HG02884 (cell line): ENCODE results near the gene B4GALT1.

ENCODE experiments used
- ATAC-seq: cut with Tn5 transposase; IDR thresholded peaks from one replicate; pipeline ENCODE4 v1.9.1; 2021; ENCODE audit warnings: mild to moderate bottlenecking, moderate library complexity; ENCODE audit not compliant: unreplicated experiment

Gene B4GALT1

GRCh38 chr9:33125871-33126823 lies 41.0 kb downstream of the B4GALT1 start:
- no peak for ATAC-seq

DNA sequence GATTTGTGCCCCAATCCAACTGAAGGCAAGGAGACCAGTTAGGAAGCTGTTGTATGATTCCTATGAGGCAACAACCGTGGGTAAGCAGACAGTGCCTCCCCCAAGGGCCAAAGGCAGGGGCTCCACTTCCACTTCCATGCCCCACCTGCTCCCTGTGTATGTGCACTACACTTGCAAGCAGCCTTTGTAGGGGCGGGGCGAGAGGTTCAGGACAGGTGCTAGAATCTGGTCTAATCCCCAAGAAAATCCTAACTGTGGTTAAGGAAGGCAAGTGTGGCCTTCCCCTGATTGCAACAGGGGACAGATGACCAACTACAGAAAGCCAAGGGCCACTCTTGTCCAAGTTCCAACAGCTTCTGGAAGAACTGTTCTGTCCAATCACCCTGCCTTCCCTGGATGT lies 41.7 kb downstream of the B4GALT1 start:
- no peak for ATAC-seq

- ATAC-seq, result peak; percentile 57
Observed at GRCh38 chr9:33124751-33125381, 42.3 kb downstream of the B4GALT1 start.

DNA sequence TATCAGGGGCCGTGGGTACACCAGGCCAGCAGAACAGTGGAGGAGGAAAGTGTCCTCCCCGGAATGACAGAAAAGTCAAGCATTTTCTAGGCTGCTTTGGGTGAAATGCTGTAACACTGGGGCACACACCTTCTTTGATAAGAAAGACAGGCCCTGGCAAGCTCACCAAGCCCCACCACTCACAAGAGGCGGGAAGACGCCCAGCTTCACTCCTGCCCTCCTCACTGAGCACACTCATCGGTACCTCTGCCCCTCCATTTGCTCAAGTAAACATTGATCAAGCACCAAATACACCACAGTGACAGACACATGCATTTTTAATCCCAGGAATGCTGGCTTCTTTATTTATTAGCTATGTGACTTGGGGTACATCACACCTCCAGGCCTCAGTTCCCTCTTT lies 43.1 kb downstream of the B4GALT1 start:
- ATAC-seq, result no peak

GRCh38 chr9:33123407-33124031 lies 43.6 kb downstream of the B4GALT1 start:
- ATAC-seq, result no peak

GRCh38 chr9:33120620-33121019 lies 46.5 kb downstream of the B4GALT1 start:
- no peak for ATAC-seq

DNA sequence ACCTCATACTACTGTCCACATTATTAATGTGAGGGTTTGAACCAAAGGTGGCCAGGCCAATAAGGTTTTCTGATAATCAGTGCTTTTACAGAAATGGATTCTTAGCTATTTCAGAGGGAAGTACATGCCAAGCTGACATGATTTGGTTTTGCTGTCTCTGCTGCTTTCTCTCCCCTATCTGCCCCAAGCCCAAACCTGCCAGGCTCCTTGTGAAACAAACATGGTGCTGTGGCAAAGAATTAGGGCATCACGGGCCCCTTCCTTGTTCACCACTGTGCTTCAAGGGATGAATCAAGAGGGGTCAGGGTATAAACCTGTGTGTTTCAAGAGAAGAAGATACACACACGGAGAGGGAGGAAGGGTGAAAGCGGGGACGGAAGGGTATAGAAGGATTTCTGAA lies 49.3 kb downstream of the B4GALT1 start:
- no peak for ATAC-seq

DNA sequence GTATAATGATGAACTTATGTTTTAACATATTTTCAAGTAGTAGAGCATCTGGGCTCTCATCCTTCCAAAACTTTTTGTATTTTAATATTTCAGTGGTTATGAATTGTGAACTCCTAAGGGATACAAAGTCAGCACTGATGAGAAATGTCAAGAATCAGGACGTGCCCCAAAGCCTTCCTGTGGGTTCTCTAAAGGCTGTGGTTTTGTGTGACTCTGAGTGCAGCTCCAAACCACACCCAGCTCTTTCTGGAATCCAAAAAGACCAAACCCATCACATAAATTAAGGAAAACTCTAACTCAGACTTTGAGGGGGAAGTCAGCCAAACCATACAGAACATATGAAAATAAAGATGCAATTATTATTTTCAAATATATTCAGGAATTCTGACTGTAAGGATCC lies 49.8 kb downstream of the B4GALT1 start:
- no peak for ATAC-seq

DNA sequence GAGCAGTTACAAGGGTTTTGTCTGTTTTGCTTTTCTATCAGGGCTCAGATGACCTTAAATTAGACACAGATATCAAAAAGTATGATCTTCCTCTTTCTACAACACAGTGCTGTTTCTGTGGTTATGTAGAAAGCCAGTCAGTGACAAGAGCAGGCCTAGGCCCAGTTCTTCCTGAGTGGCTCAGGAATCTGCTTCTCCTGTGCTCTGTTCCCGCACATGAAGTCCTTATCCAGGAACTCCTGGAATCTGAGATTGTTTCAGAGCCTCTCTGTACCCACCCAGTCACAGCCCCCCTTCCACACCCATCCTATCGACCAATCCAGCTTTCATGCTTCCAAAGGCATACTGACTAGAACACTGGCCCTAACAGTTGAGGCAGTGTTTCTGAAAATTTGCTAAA lies 50.3 kb downstream of the B4GALT1 start:
- ATAC-seq, result peak; percentile 55

- ATAC-seq, result no peak
Observed at GRCh38 chr9:33114746-33115145, 52.4 kb downstream of the B4GALT1 start.

DNA sequence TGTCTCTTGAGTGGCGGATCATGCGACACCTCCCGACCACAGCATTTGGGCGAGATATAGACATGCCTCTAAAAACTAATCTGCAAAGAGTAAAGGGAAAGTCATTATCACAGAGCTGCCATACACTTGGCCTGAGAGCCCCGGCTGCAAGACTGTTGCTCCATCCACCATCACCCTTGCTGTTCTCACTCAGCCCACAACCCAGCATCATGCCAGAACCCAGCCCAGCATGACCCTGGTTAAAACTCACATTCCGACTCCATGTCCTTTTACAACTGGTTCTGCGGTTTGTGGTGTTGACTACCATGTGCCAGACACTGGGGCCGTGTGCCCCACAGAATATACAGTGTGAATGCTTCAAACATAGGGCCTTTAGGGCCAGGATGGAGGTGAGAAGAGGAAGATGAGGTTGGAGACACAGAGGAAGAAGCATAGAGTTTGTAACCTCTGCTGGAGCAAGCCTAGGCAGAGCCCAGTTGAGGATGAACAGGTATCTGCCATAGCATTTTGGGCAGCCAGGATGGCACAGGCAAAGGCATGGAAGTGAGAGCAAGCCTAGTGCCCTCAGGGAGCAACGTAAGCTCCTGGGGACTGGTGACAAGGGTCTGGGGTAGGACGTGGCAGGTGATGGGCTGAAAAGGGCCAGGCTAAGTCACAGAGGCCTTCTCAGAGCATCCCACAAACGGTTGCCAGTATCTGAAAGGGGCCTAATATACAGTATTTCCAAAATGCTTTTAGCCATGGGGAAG lies 53.2 kb downstream of the B4GALT1 start:
- no peak for ATAC-seq

DNA sequence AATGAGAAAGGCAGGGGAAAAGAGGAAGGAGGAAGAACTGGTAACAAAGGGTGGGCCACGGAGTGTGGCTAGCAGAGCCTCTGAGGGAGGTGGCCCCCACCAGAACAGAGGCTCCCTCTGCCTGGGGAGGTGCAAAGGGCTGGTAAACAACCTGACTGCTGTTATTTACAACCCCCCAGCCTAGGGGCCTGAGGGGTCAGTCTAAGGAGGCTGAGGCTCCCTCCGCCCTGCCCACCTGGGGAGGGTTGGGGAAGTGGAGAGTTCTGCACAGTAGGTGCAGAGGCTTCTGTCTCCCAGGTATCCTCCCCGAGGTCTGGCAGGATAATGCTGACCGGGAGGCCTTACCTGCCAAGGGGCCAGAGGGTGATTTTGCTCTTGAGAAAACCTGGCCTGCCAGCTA lies 55.0 kb downstream of the B4GALT1 start:
- ATAC-seq, result no peak

DNA sequence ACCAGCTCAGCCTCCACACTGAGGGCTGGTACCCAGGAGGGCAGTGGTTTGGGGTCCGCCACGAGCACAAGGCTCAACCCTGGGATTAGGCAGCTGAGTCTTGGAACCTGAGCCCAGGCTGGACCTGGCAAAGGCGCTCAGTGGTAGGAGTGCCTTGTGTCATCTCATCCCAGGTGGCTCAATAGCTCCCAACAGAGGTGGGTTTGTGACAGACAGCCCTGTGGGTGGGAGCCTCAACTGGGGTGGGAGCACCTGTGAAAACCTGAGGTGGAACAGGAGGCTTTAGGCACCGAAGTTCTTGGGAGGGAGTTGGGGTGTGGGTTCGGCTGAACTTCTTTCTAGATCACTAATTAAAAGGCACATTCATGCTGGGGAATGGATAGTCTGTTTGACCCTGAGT lies 55.5 kb downstream of the B4GALT1 start:
- no peak for ATAC-seq

GRCh38 chr9:33110686-33111085 lies 56.5 kb downstream of the B4GALT1 start:
- ATAC-seq, result no peak

DNA sequence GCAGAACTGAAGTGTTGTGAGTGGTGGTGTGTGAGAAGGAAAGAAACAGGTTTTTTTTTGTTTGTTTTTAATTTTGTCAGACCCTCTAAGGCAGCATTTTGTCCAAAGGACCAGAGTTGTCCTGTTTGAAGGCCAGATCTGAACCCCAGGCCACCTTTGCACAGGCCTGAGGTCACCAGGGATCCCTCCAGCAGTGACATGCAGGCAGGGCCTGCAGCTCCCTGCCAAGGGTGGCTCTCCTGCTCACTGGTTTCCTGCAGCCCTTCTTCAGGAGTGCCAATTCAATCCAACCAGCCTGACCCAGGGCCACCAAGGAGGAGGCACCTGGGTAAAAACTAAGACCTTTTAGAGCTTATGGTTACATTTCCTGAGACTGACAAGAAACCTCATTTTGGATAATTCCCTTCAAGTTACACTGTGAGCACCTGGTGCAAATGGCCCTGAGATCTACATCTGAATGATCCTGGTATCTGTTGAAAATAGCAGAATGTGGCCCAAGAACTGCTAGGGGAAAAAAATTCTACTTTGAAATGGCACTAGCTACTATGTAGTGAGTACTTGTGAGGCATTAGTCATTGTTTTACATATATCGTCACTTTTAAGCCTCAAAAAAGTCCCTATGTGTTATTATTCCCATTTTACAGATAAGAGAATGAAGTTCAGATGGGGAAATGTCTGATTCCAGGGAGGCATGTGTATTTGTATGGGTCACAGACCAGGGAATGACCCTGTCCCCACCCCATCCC lies 57.1 kb downstream of the B4GALT1 start:
- no peak for ATAC-seq

DNA sequence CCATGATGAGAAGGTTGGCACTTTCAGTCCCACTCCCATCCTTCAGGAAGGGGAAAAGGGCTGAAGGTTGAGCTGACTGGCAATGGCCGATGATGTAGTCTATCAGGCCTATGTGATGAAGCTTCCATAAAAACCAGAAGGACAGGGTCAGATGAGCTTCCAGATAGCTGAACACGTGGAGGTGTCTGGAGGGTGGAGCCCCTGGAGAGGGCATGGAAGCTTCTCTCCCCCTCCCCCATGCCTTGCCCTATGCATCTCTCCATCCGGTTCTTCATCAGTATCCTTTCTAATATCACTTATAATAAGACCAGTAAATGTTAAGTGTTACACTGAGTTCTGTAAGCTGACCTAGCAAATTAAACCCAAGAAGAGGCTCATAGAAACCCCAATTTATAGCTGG lies 58.0 kb downstream of the B4GALT1 start:
- ATAC-seq, result no peak

GRCh38 chr9:33108472-33108871 lies 58.7 kb downstream of the B4GALT1 start:
- no peak for ATAC-seq

DNA sequence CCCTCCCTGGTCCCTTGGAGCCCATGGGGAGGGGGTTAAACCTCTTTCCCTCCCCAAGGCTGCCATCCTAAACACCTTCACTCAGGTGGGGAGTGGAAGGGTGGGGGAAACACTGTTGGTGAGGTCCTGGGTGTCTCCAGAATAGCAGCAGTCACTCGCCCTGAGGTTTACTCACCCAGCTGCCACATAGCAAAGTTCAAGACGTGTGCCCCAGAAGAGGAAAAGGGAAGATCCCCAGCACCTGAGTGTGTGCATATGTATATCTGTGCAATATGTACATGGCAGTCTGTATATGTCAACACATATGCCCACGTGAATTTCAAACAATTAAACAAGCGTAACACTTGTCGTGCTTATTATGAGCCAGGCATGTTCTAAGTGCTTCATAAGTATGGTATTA lies 59.4 kb downstream of the B4GALT1 start:
- ATAC-seq, result no peak

DNA sequence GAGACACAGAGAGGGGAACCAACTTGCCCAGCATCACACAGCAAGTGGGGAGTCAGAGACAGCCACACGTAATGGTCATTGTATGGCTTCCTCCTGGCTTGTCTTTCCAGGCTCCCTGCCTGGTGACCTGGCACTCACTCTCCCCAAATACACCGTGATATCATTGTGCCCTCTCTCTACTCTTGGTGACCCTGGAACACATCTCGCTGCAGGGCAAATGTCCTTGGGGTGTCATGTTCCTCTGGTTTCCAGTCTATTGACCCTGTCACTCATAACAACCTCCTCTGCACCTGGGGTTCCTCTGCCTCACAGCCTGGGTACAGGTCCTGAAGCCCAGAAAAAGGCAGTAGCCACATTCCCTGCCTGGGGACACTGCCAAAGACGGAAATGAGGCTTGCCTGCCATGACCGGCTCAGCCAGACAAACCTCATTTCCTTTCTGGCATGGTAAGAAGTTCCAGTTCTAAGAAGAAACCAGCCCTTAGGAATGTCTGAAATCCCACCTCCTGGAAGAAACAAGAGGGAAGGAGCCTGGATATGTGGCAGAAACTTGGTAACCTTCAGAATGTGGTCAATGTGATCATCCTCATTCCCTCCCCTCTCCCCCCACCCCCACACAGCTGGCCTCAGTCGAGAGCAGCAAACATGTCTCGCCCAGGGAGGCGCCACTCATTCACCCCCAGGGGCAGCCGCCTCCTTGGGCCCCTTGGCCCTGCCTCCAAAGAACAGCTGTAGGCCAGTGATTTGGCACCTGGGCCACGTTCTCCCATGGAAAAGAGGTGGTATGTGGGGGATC lies 60.1 kb downstream of the B4GALT1 start:
- ATAC-seq, result no peak

DNA sequence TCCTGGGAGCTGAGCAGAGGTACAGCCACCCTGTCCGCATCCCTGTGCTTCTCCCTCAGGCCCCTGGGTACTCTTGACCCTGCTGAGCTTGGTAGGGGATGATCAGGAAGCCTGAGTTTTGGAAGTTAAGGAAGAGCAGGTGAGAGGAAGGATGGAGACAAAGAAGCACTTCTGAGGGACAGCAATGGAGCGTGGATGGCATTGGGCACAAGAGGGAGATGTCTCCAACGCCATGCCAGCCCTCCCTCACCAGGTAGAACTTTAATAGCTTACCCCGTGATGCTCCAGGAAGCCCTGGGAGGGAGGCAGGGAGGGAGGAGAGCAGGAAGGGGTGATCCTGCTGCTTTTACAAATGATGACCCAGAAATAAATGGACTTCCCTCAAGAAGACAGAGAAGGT lies 60.8 kb downstream of the B4GALT1 start:
- ATAC-seq, result no peak
